Fibroblast of lung (primary cell): Measurements from ENCODE around the gene NRBP1. TPM values are rescaled to one million over a fixed set of nuclear protein-coding genes. Genes with fewer than 3 reads are reported as not detected.

ENCODE experiments used
- DNase-seq, 2 donors: peaks; one replicate each; pipeline versions ENCODE4 v3.0.0 to v3.0.0-alpha.2; 2010; ENCODE audit warnings: low read depth in 2 of 2
- H2AFZ ChIP-seq: 2 replicates; pipeline ENCODE4 v1.5.1; 2012; ENCODE audit warnings: low read length, control low read depth, inconsistent platforms
- H3K27ac ChIP-seq: 2 replicates; pipeline ENCODE4 v1.5.1; 2011; ENCODE audit warnings: low read length, control low read depth; ENCODE audit not compliant: insufficient read depth
- H3K27me3 ChIP-seq: 2 replicates; pipeline ENCODE4 v1.5.1; 2011; ENCODE audit warnings: mild to moderate bottlenecking, low read length; ENCODE audit not compliant: control insufficient read depth, insufficient read depth
- H3K36me3 ChIP-seq: 2 replicates; pipeline ENCODE4 v1.5.1; 2011; ENCODE audit warnings: low read length; ENCODE audit not compliant: control insufficient read depth, insufficient read depth
- H3K4me1 ChIP-seq: 2 replicates; pipeline ENCODE4 v1.5.1; 2011; ENCODE audit warnings: low read length; ENCODE audit not compliant: control insufficient read depth, insufficient read depth; ENCODE audit errors: extremely low read depth
- H3K4me2 ChIP-seq: 2 replicates; pipeline ENCODE4 v1.5.1; 2011; ENCODE audit warnings: low read length, control low read depth; ENCODE audit not compliant: insufficient read depth; ENCODE audit errors: extremely low read depth
- H3K4me3 ChIP-seq, 4 experiments: fragments of 200-600 bp in 1 of 4; sonication (generic) in 1 of 4; replicated peaks in 1 of 4; 2 replicates each; pipeline ENCODE4 v1.5.1; 2011 to 2016; ENCODE audit warnings: low read length in 4 of 4, low read depth in 3 of 4, mild to moderate bottlenecking in 3 of 4, control low read depth in 2 of 4, inconsistent platforms in 1 of 4, mixed read lengths in 1 of 4; ENCODE audit not compliant: insufficient read depth in 1 of 4; ENCODE audit errors: control extremely low read depth in 1 of 4
- H3K79me2 ChIP-seq: 2 replicates; pipeline ENCODE4 v1.5.1; 2012; ENCODE audit warnings: mild to moderate bottlenecking, low read length, inconsistent platforms; ENCODE audit not compliant: control insufficient read depth, insufficient read depth
- H3K9ac ChIP-seq: 2 replicates; pipeline ENCODE4 v1.5.1; 2011; ENCODE audit warnings: mild to moderate bottlenecking, low read length, control low read depth; ENCODE audit not compliant: insufficient read depth
- H3K9me3 ChIP-seq: 2 replicates; pipeline ENCODE4 v1.5.1; 2012; ENCODE audit warnings: low read depth, low read length; ENCODE audit not compliant: control insufficient read depth, insufficient read depth
- H4K20me1 ChIP-seq: 2 replicates; pipeline ENCODE4 v1.5.1; 2011; ENCODE audit warnings: low read length; ENCODE audit not compliant: control insufficient read depth, insufficient read depth; ENCODE audit errors: extremely low read depth
- EZH2 ChIP-seq: IDR thresholded peaks from 2 replicates; pipeline ENCODE4 v1.5.1; 2012; ENCODE audit warnings: low read length, control low read depth, mild to moderate bottlenecking; ENCODE audit errors: missing control alignments
- polyA plus RNA-seq, 2 donors: library from polyadenylated mRNA; depleted of rRNA in 1 of 2; stranded (reverse) in 1 of 2; unstranded in 1 of 2; fragments of >200 nt; gene quantifications; 2 replicates each; pipeline ENCODE4 v1.2.1, GENCODE V29; 2011 to 2012; ENCODE audit warnings: missing spikeins in 1 of 2
- total RNA-seq: library from RNA; depleted of rRNA; stranded (reverse); fragments of >200 nt; gene quantifications from 2 replicates; pipeline ENCODE4 v1.2.1, GENCODE V29; 2014
- TF ChIP-seq, protein P1 (sequence below), 2 donors: IDR thresholded peaks in 1 of 2; conservative IDR thresholded peaks in 1 of 2; 1 replicate in 1 of 2; 2 replicates in 1 of 2; pipeline ENCODE4 v1.5.1; 2011 to 2012; ENCODE audit warnings: low read length in 2 of 2, control low read depth in 1 of 2, inconsistent platforms in 1 of 2, low read depth in 1 of 2, mild to moderate bottlenecking in 1 of 2

Gene NRBP1
- total and polyA plus RNA-seq, 2 donors (not counting 1 experiment from before 2014, with no cell fraction given) = 77.5 to 192 TPM

DNA sequence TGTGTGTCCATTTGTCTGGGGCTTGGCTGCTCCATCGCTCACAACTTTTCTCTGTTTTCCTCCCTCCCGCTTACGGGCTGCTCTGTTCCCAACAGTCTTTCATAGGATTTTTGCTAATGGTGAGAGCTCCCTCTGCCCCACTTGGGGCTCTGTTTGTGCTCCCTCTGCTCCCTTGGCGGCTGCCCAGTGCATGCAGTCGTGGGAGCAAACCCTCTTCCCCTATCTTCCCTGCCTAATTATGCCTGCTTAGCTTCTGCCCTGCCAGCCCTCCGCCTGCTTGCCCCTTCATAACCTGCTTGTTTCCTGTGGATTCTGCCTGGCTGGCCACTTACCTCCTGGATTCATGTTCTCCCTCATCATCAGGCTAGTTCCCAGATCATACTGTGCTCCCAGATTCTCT, 7.2 kb downstream of the NRBP1 start:
- H3K36me3 ChIP-seq = peaks cover 19% of the 10 kb centered on the region

DNA sequence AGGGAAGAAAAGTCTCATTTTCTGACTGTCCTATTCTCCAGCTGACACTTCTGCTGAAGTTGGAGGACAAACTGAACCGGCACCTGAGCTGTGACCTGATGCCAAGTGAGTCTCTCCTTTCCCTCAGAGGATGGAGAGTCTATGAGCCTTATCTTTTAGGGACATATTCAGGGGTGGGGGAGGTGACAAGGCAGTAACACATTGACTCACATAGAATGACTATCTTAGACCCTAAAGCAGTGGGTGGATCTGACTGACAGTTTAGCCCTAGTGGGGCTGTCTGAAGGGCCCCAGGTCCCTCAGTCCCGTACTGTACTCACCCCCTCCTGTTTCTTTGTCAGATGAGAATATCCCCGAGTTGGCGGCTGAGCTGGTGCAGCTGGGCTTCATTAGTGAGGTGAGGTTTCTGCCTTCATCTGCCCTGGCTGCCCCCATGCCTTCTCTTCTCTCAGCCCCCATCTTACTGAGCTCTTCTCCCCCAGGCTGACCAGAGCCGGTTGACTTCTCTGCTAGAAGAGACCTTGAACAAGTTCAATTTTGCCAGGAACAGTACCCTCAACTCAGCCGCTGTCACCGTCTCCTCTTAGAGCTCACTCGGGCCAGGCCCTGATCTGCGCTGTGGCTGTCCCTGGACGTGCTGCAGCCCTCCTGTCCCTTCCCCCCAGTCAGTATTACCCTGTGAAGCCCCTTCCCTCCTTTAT, 12.9 kb downstream of the NRBP1 start:
- H3K4me1 ChIP-seq = no peaks in the 10 kb centered on the region
- no peak for TF ChIP-seq EZH2
- TF ChIP-seq, protein P1, sequence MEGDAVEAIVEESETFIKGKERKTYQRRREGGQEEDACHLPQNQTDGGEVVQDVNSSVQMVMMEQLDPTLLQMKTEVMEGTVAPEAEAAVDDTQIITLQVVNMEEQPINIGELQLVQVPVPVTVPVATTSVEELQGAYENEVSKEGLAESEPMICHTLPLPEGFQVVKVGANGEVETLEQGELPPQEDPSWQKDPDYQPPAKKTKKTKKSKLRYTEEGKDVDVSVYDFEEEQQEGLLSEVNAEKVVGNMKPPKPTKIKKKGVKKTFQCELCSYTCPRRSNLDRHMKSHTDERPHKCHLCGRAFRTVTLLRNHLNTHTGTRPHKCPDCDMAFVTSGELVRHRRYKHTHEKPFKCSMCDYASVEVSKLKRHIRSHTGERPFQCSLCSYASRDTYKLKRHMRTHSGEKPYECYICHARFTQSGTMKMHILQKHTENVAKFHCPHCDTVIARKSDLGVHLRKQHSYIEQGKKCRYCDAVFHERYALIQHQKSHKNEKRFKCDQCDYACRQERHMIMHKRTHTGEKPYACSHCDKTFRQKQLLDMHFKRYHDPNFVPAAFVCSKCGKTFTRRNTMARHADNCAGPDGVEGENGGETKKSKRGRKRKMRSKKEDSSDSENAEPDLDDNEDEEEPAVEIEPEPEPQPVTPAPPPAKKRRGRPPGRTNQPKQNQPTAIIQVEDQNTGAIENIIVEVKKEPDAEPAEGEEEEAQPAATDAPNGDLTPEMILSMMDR (conservative IDR thresholded peaks at IDR 0.05 in 1 of 2, IDR thresholded peaks at IDR 0.05 in 1 of 2; ENCODE audit: low read depth in 1 of 2, low read length in 2 of 2) = no peak
- H3K36me3 ChIP-seq = peaks cover 26% of the 10 kb centered on the region
- no peaks in the 10 kb centered on the region for H3K79me2 ChIP-seq
- DNase-seq = no peak
- no peak overlapping the region for H3K4me3 ChIP-seq
- H3K9me3 ChIP-seq = no peaks in the 10 kb centered on the region
- H3K27ac ChIP-seq = no peak overlapping the region
- H2AFZ ChIP-seq = no peak overlapping the region
- H3K27me3 ChIP-seq = no peaks in the 10 kb centered on the region
- H4K20me1 ChIP-seq = no peaks in the 10 kb centered on the region
- H3K9ac ChIP-seq = no peak overlapping the region
- no peak overlapping the region for H3K4me2 ChIP-seq

More for the DNA sequence above, 7.2 kb downstream of the NRBP1 start:
- Histone ChIP-seq H3K4me2 (no peak overlapping the region), H3K9ac (no peak overlapping the region), H4K20me1 (no peaks in the 10 kb centered on the region), H3K27me3 (no peaks in the 10 kb centered on the region), H3K4me1 (peaks cover under 1% of the 10 kb centered on the region), H3K27ac (no peak overlapping the region), H3K79me2 (peaks cover 23% of the 10 kb centered on the region), H3K4me3 (no peak overlapping the region), H3K9me3 (no peaks in the 10 kb centered on the region), H2AFZ (no peak overlapping the region)
- no peak for TF ChIP-seq EZH2
- TF ChIP-seq, protein P1 (conservative IDR thresholded peaks at IDR 0.05 in 1 of 2, IDR thresholded peaks at IDR 0.05 in 1 of 2; ENCODE audit: low read depth in 1 of 2, low read length in 2 of 2) = no peak
- no peak for DNase-seq

DNA sequence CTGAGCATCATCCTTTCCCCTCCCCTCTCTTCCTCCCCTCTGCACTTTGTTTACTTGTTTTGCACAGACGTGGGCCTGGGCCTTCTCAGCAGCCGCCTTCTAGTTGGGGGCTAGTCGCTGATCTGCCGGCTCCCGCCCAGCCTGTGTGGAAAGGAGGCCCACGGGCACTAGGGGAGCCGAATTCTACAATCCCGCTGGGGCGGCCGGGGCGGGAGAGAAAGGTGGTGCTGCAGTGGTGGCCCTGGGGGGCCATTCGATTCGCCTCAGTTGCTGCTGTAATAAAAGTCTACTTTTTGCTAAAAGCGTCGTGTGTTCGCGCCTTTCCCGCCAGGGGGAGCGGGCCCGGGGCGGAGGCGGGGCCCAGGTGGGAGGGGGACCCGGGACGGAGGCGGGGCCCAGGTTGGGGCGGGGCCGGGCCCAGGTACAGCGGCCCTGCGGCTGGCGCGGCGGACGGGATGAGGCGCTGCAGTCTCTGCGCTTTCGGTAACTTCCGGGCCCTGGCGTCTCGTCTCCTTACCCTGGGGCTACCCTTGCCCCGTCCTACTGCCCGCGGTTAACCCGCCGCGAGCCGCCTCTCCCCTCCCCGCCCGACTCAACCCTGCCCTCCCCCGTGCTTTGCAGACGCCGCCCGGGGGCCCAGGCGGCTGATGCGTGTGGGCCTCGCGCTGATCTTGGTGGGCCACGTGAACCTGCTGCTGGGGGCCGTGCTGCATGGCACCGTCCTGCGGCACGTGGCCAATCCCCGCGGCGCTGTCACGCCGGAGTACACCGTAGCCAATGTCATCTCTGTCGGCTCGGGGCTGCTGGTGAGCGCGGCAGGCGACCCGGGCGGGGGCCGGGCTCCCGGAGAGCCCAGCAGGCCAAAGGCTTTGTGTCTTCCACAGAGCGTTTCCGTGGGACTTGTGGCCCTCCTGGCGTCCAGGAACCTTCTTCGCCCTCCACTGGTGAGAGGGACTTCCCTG, 13.8 kb downstream of the NRBP1 start, which contains the start of gene KRTCAP3:
KRTCAP3 (plus strand) TSS at position 424 of the 962 bp plus-strand sequence; CDS start at position 456, 32 bp downstream.
- DNase-seq = no peak
- TF ChIP-seq, protein P1 (conservative IDR thresholded peaks at IDR 0.05 in 1 of 2, IDR thresholded peaks at IDR 0.05 in 1 of 2; ENCODE audit: low read depth in 1 of 2, low read length in 2 of 2) = no peak
- no peak for TF ChIP-seq EZH2
- H3K79me2 ChIP-seq = no peaks in the 10 kb centered on the region
- no peaks in the 10 kb centered on the region for H3K9me3 ChIP-seq
- H3K4me1 ChIP-seq = no peaks in the 10 kb centered on the region
- peaks cover 22% of the 10 kb centered on the region for H3K36me3 ChIP-seq
- H3K27me3 ChIP-seq = no peaks in the 10 kb centered on the region
- H3K4me3 ChIP-seq = no peak within 1 kb of the TSS
- H4K20me1 ChIP-seq = no peaks in the 10 kb centered on the region
- H3K9ac ChIP-seq = no peak within 1 kb of the TSS
- no peak within 1 kb of the TSS for H3K27ac ChIP-seq
- H2AFZ ChIP-seq = no peak within 1 kb of the TSS
- H3K4me2 ChIP-seq = no peak within 1 kb of the TSS
